NCI-H1930 (cell line): ENCODE results near the gene DRG2.

ENCODE experiments used
- DNase-seq, 2 experiments: peaks; one replicate each; lab custom pipeline; 2025; lab: John Stamatoyannopoulos, UW

Gene DRG2, protein sequence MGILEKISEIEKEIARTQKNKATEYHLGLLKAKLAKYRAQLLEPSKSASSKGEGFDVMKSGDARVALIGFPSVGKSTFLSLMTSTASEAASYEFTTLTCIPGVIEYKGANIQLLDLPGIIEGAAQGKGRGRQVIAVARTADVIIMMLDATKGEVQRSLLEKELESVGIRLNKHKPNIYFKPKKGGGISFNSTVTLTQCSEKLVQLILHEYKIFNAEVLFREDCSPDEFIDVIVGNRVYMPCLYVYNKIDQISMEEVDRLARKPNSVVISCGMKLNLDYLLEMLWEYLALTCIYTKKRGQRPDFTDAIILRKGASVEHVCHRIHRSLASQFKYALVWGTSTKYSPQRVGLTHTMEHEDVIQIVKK

DNA sequence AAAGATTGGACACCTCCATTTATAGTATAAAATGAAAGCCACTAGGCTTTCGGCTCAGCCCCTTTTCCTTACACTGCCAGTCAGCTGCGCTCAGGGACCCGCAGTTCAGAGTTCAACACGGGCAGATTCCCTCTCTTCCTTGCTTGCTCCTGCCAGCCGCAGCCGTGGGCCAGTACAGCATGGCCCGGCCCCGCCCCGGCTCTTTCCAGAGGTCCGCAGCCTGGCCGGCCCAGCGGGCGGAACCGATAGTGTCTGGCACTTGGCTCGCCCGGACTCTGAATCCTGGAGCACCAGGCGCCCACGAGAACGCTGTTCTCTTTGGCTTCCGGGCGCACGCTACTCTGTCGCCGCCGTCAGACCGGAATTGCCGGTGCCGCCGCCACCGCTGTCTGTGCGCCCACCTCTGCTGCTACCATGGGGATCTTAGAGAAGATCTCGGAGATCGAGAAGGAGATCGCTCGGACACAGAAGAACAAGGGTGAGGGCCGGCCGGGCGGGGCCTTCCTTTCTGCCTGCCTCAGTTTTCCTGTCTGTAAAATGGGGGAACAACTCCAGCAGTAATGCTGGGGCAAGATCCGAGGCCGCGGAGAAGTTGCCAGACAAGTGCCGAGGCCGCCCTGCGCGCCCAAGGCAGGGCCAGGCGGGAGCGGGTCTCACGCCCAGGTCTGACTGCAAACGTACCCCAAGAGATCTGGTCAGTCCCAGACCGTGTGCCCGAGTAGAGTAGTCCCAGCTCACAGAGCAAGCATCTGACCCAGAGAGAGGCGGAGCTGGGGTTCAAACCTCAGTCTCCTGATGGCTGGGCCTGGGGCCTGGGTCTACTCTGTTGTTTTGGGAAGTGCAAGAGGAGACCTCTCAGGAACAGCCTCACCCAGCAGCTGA, at the start of gene DRG2:
Gene DRG2 (plus strand): TSS at position 339 of the 882 bp plus-strand sequence. CDS start 76 bp downstream, at position 415.
- DNase-seq: peak; percentile 84 to 90

DNA sequence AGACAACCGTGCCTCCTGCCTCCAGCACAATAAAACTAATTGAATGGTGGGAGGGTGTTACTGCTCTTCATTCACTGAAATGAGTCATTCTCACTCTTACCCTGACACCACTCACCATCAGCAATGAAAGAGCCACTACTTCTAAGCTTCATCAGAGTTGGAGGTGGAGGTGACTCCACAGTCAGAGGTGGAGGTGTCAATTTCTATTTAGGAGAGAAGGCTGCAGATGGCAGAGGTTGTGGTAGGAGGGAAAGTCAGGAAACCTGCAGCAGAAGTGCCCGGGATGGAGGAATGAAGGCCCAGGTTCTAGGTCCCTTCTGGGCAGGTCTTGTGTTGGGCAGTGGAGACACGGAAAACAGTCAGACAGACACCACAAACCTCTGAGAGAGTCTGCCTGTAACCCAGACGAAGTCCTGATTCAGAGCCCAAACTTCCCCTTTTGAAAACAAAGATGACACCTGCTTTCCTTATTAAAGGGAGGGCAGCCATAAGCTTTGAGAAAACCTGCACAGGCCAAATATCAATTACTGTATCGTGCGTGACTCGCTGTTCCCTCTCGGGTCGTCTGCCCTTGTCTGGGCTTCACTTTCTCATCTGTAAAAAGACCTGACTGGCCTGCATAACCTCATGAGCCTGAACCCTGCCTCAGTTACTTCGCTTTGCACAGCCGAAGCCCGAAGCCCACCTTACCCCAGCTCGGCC, 49.4 kb upstream of the DRG2 start:
- DNase-seq: no peak

DNA sequence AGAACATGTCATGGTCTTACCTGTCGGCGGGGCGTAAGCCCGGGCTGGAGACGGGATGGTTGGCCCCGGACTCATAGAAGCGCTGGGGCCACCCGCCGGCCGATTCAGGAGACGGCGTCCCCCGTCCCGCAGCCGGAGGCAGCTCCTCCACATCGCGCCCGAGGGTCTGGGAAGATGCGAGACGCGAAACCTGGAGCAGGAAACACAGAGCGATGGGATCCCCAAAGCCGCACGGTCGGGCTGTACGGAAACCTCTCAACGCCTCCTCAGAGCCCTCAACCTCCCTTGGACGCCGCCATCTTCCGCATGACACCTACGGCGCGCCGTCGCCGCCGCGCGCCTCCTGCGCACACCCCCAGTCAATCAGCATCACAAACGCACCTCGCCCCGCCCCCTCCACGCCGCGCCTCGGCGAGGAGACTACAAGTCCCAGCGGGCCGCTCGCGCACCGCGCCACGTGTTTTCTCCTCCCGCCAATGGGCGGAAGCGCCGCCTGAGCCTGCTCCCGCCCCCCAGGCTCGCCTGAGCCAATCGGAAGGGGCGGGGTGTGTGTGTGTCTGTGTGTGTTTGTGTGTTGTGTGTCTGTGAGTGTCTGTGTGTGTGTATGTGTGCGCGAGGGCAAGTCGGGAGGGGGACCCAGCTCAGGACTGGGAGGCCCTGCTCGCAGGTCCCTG, 48.8 kb upstream of the DRG2 start, which contains the start of the genes ATPAF2 and GID4:
Gene ATPAF2 (minus strand): TSS at position 308 of the 674 bp plus-strand sequence. CDS start 155 bp downstream, at position 153.
Gene GID4 (plus strand): TSS at position 548 of the 674 bp plus-strand sequence. CDS start 57 bp downstream, at position 605.
- peak; percentile 97 to 99 for DNase-seq

DNA sequence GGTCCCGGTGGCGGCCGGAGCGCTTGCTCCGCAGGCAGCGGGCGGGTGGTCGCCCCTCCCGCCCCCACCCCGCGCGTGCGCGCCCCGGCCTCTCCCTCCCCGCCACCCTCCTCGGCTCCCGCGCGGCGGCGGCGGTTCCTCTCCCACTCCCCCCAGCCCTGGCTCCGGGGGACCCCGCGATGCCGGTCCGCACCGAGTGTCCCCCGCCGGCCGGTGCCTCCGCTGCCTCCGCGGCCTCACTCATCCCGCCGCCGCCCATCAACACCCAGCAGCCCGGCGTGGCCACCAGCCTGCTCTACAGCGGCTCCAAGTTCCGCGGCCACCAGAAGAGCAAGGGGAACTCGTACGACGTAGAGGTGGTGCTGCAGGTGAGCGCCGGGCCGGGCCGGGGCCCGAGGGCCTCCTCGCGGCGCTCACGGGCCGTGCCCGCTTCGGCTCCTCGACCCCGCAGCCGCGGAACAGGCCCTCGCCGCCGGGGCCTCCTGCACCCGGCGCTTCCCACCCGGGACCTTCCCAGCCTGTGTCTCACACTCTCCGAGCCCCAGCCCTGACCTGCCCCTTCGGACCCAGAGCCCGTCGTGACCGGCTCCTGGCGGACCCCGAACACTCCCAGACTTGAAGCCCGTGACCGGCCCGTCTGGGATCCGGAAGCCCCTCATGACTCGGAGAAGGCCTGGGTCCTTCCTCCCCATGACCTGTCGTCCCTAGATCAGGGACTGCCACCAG, 48.0 kb upstream of the DRG2 start:
- DNase-seq: no peak

DNA sequence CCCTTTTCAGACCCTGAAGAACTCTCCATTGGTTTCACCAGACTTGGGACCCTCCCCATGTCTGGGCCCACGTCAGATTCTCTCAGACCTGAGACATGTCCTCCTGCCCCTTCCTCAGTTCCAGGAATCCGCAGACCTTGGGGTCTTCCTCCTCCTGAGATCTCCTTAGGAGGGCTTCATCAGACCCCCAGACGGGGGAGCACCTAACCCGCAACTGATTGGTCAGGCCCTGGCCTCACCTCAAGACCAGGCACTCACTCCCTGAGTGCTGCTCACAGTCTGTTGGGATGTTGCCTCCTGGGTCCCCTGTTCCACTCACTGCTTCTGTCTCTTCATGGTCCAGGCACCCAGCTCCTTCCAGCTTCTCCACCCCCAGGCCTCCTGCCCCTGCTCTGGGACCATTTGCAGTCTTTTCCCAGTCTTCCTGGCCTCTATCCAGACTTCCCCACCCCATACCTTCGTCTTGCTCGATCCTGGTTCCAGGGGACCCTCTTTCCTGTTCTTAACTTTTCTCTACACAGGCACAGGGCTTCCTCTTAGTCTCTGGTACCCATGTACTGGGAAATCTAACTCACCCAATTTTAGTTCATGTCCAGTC, 47.4 kb upstream of the DRG2 start:
- no peak for DNase-seq

DNA sequence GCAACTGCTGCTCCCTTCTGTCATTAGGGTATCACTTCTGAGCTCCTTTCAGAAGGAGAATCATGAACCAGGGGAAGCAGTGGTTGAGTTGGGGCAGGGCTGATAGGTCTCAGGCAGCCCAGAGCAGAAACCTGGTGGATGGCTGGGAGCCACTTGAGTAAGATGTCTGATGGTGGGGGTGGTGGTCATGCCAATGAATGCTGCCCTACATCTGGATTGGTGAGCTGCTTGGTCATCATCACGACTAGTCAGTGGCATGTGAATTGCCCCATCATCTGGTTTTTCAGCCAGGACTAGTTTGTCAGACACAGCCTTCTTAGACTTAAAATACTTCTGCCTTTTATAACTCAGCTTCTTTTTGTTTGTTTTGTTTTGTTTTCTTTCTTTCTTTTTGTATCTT, 46.0 kb upstream of the DRG2 start:
- no peak for DNase-seq

DNA sequence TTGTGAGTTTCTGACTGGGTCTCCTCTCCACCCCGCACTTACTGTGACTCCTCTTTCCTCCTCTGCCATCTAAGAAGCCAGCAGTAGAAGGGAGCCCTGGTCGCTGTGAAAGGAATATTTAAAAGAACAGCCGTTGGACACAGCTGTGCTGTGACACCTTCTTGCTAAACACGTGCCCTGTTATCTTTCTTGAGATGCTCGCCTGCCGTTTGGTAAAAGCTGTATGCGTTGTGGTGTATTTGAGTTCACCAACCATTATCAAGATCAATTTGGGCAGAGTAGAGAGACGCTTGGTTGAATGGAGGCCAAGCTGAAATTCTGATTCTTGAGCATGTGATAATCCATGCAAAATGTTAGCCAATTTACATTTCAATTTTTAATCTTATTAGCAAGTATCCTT, 44.8 kb upstream of the DRG2 start:
- DNase-seq: no peak

DNA sequence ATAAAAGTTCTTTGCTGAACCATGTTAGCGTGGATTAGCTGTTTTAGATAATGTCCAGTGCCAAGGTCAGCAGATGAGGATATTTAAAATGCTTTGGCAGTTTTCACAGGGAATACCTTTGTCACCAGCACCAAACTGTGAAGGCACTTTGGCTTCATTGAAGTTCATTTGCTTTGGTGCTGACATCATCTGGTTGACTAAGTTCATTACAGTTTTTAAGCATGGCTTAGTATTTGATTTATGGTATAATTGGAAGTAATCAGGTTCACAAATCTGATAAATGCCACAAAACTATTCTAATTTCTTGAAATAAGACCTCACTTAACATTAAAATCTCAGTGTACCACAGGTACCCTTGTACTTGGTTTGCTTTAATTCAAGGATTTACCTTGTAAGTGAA, 44.3 kb upstream of the DRG2 start:
- DNase-seq: no peak

DNA sequence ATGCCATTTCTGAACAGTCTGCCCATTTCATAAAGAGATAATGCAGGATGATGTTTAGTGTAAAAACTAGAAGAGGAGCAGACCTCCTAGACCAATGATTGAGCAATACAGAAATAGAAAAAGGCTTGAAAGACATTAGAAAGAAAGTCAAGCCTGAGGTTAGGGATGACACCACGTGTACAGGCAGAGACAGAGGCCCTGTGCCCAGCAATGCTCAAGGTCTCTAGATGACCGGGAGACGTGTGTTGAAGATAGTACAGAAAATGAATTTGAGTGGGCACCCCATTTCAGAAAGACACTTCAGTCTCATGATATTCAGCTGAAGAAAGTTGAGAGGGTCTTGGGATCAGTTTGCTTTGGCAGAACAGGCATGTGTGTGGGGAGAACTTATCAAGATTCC, 43.1 kb upstream of the DRG2 start:
- no peak for DNase-seq

DNA sequence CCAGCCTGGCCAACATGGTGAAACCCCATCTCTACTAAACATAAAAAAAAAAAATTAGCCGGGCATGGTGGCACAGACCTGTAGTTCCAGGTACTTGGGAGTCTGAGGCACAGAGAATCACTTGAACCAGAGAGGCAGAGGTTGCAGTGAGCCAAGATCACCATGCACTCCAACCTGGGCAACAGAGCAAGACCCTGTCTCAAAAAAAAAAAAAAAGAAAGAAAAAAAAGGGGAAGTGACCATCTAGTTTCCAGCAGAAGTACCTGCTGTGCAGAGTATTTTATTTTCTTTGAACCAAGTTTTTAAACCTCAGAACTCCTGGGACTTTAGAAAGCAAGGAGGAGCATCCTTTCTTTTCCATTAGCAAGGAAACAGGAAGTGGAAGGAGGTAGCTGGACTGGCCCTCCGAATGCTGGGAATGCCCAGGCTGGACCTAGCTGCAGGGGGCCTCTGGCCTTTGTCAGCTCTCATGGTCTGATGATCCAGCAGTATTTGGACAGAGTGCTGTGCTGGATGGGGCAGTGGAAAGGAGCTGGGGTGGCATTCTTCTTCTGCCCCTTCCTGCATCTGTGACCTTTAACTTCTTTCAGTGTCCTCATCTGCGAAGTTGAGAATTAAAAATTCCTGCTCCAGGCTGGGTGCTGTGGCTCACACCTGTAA, 41.9 kb upstream of the DRG2 start:
- no peak for DNase-seq

DNA sequence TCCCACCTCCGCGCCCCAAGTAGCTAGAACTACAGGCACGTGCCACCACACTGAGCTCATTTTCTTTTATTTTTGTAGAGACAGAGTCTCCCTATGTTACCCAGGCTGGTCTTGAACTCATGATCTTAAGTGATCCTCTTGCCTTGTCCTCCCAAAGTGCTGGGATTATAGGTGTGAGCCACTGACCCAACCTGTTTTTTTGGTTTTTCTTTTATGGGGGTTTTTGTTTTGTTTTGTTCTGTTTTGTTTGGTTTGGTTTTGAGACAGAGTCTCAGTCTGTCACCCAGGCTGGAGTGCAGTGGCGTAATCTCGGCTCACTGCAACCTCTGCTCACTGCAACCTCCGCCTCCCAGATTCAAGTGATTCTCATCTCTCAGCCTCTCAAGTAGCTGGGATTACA, 32.2 kb upstream of the DRG2 start:
- no peak for DNase-seq

DNA sequence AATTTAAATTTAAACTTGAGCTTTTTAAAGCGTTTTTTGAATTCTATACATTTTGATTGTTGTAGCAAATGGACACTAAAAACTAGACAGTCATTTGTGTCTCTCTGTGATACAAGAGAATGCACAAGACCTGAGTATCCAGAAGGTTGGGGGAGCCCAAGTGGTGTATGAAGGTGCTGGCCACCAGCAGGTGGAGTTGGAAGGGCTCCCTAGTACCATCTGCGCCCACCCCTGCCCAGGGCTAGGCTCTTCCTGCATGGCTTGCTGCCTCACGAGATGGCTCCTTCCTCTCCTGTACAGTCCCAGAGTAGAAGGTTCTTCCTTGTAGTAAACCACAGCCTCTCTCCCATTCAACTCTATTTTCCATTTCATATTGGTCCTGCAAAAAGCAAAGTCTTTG, 31.5 kb upstream of the DRG2 start:
- no peak for DNase-seq

DNA sequence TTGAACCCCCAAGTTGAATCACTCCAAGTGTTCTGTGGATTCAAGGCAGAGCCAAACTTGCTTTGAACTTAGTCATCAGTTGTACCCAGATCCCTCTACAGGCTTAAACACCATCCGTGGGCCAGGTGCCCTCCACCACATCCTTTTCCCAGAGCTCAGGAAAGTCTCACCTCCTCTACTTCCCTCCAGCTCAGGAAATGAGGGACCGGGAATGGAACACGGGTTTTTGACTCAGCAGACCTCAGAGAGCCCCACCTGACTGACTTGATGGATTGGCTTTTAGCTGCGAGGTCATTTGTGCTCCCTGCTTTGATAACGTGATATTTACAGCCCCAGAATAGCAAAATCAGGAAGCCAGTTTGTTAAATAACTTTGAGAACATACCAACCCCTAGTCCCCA, 28.5 kb upstream of the DRG2 start:
- DNase-seq: no peak

DNA sequence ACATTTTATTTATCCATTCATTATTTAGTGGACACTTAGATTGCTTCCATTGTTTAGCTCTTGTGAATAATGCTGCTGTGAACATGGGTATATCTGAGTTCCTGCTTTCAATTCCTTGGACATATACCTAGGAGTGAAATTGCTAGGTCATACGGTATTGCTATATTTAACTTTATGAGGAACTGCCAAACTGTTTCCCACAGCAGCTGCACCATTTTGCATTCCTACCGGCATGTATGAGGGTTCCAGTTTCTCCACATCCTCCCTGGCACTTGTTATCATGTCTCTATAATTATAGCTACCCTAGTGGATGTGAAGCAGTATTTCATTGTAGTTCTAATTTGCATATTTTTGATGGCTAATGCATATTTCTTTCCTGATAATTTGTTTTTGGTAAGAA, 23.7 kb upstream of the DRG2 start:
- DNase-seq: no peak

DNA sequence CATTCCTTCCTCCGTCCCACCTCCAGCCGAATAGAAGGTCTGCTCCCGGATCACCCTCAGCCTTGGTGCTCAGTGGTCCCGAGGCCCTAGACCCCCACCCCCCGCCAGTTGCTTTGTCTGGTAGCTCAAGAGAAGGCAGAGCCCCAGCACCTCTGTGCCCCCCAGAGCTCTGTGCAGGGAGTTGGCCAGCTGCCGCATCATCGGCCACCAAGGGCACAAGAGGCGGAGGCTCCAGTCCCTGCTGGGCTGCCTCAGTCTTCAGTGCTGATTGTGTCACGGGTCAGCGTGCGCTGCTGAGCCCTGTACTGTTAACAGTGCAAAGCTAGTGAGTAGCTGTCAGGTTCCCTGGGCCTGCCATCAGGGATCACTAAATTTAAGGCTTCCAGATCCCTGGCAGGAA, 22.2 kb upstream of the DRG2 start:
- no peak for DNase-seq

DNA sequence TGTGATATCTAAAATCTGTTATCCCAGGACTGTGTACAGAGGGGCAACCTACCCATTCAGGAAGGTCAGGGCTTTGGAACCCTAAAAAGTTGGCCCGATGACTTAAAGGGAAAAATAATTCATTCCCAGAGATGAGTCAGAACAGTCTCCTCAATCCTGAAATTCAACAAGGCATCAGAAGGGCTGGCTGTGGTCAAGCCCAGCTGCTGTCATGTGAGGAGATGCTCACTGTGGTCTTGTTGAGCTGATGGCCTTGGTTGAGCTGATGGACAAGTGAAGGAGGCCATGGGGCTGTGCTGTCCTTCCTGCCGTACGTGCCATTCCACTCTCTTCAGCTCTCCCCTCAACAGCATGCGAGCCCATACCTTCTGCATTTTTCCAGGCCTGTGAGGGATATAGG, 20.9 kb upstream of the DRG2 start:
- DNase-seq: no peak

DNA sequence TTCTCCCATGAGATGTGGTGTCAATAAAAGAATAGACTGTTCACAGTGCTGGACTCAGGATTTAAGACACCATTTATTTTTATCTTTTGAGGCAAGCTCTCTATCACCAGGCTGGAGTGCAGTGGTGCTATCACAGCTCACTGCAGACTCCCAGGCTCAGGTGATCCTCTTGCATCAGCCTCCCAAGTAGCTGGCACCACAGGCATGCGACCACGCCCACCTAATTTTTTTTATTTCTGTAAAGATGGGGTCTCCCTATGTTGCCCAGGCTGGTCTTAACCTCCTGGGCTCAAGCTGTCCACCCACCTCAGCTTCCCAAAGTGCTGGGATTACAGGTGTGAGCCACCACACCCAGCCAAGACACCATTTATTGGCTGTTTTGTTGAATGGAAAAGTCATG, 18.6 kb upstream of the DRG2 start:
- DNase-seq: no peak

DNA sequence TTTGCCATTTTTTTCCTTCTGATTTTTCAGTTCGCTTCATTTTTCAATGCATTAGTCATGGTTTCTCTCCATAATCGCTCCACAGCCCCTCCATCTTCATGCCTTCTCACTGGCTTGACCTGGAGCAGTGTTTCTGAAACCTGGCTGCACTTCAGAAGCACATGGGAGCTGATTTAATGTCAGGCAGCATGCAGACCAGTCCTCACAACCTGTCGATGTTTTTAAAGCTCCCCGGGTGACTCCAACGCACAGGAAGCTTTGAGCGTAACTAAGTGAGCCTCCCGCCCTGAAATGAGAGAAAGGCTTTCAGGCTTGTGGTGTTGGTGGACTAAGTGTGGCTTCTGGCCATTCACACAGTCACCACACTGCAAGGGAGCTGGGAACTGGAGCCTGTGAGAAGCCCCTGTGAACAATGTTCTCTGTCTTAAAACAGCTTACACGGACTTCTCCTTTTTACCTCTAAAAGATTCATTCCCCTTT, 16.8 kb upstream of the DRG2 start:
- no peak for DNase-seq

DNA sequence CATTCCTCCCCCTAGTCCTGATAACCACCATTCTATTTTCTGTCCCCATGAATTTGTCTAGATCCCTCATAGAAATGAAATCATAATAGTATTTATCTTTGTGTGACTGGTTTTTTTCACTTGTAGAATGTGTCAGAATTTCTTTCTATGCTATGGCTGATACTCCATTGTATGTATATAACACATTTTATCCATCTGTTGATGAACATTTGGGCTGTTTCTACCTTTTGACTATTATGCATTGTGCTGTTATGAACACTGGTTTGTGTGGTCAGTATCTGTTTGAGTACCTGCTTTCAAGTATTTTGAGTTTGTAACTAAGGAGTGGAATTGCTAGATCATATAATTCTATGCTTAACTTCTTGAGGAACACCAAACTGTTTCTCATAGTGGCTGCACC, 16.0 kb upstream of the DRG2 start:
- DNase-seq: no peak
